ENCODE results near the gene GLYATL2. TPM values are rescaled to one million over a fixed set of nuclear protein-coding genes. Genes with fewer than 3 reads are reported as not detected.

The GLYATL2 gene, protein sequence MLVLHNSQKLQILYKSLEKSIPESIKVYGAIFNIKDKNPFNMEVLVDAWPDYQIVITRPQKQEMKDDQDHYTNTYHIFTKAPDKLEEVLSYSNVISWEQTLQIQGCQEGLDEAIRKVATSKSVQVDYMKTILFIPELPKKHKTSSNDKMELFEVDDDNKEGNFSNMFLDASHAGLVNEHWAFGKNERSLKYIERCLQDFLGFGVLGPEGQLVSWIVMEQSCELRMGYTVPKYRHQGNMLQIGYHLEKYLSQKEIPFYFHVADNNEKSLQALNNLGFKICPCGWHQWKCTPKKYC
- polyA plus RNA-seq, result under 1 TPM; 0.13 to 0.16 TPM

GRCh38 chr11:58844361-58845005 lies at the start of gene GLYATL2:
GLYATL2 (minus strand) TSS chr11:58844704; CDS start chr11:58839612, 5,092 bp downstream.
- 22% methylated on average over 3 of the region's 3 CpGs for WGBS, 2 donors
- H3K4me1 ChIP-seq (ENCODE audit: control insufficient read depth in 2 of 2, insufficient read depth in 2 of 2, low read length in 1 of 2), result no peaks in the 10 kb centered on the region
- no peaks in the 10 kb centered on the region for H3K36me3 ChIP-seq (ENCODE audit: control insufficient read depth in 2 of 2, insufficient read depth in 2 of 2, low read length in 1 of 2)
- no peak within 1 kb of the TSS for H3K27ac ChIP-seq (ENCODE audit: low read depth in 2 of 2, low read length in 1 of 2)
- no peaks in the 10 kb centered on the region for H3K9me3 ChIP-seq (ENCODE audit: control insufficient read depth in 2 of 2, insufficient read depth in 1 of 2, low read depth in 1 of 2, low read length in 1 of 2)
- H3K4me3 ChIP-seq (ENCODE audit: low read depth in 1 of 2, low read length in 2 of 2), result no peak within 1 kb of the TSS
- no peaks in the 10 kb centered on the region for H3K27me3 ChIP-seq (ENCODE audit: control insufficient read depth in 1 of 2, insufficient read depth in 2 of 2, low read length in 2 of 2)

DNA sequence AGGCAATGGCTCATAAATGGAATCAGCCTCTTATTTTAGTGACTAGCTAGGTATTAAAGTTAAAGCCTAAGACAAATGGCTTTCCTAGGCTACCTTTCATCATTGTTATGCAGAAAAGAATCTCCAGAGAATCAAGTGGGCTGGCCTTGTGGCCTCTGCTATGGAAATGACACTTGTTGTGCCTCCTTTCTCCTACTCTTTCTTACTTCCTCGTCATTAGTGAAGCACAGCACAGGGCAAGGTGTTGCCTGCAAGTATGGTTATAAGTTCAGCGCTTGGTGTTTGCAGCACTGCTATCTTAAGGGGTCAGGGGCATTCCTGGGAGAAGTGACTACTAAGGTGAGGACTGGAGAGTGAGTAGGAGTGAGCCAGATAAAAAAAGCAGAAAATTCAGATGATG lies 49.4 kb upstream of the GLYATL2 start:
- Histone ChIP-seq H3K36me3 (ENCODE audit: control insufficient read depth in 2 of 2, insufficient read depth in 2 of 2, low read length in 1 of 2) (no peaks in the 10 kb centered on the region), H3K27me3 (ENCODE audit: control insufficient read depth in 1 of 2, insufficient read depth in 2 of 2, low read length in 2 of 2) (no peaks in the 10 kb centered on the region), H3K27ac (ENCODE audit: low read depth in 2 of 2, low read length in 1 of 2) (no peak overlapping the region), H3K4me1 (ENCODE audit: control insufficient read depth in 2 of 2, insufficient read depth in 2 of 2, low read length in 1 of 2) (no peaks in the 10 kb centered on the region), H3K9me3 (ENCODE audit: control insufficient read depth in 2 of 2, insufficient read depth in 1 of 2, low read depth in 1 of 2, low read length in 1 of 2) (no peaks in the 10 kb centered on the region), H3K4me3 (ENCODE audit: low read depth in 1 of 2, low read length in 2 of 2) (no peak overlapping the region)
- WGBS, 2 donors, result 67 to 91% methylated on average over 2 of the region's 2 CpGs

GRCh38 chr11:58888579-58888978 lies 44.1 kb upstream of the GLYATL2 start:
- Histone ChIP-seq H3K36me3 (ENCODE audit: control insufficient read depth in 2 of 2, insufficient read depth in 2 of 2, low read length in 1 of 2) (no peaks in the 10 kb centered on the region), H3K4me1 (ENCODE audit: control insufficient read depth in 2 of 2, insufficient read depth in 2 of 2, low read length in 1 of 2) (no peaks in the 10 kb centered on the region), H3K27ac (ENCODE audit: low read depth in 2 of 2, low read length in 1 of 2) (no peak overlapping the region), H3K4me3 (ENCODE audit: low read depth in 1 of 2, low read length in 2 of 2) (no peak overlapping the region), H3K27me3 (ENCODE audit: control insufficient read depth in 1 of 2, insufficient read depth in 2 of 2, low read length in 2 of 2) (no peaks in the 10 kb centered on the region), H3K9me3 (ENCODE audit: control insufficient read depth in 2 of 2, insufficient read depth in 1 of 2, low read depth in 1 of 2, low read length in 1 of 2) (no peaks in the 10 kb centered on the region)

- Histone ChIP-seq H3K36me3 (ENCODE audit: control insufficient read depth in 2 of 2, insufficient read depth in 2 of 2, low read length in 1 of 2) (no peaks in the 10 kb centered on the region), H3K4me3 (ENCODE audit: low read depth in 1 of 2, low read length in 2 of 2) (no peak overlapping the region), H3K27ac (ENCODE audit: low read depth in 2 of 2, low read length in 1 of 2) (no peak overlapping the region), H3K4me1 (ENCODE audit: control insufficient read depth in 2 of 2, insufficient read depth in 2 of 2, low read length in 1 of 2) (no peaks in the 10 kb centered on the region), H3K9me3 (ENCODE audit: control insufficient read depth in 2 of 2, insufficient read depth in 1 of 2, low read depth in 1 of 2, low read length in 1 of 2) (no peaks in the 10 kb centered on the region), H3K27me3 (ENCODE audit: control insufficient read depth in 1 of 2, insufficient read depth in 2 of 2, low read length in 2 of 2) (no peaks in the 10 kb centered on the region)
- WGBS, 2 donors, result 81 to 100% methylated on average over 1 of the region's 1 CpG
Observed at GRCh38 chr11:58887452-58887851, 42.9 kb upstream of the GLYATL2 start.

DNA sequence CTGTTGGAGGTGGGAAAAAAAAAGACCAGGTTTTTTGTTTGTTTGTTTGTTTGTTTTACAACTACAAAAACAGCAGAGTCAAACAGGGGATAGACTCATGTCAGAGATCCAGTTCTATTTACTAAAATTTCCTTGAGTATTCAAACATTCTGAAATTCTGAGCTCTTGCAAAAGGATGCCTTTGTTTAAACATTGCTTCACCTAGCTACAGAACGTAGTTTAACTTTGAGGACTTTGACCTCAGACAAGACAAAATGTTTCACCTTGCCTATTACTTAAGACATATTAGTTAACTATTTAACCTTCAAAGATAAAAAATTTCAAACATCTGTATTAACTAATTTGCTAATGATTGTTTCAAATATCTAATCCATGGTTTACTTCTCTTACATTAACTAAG lies 36.1 kb upstream of the GLYATL2 start:
- Histone ChIP-seq H3K27me3 (ENCODE audit: control insufficient read depth in 1 of 2, insufficient read depth in 2 of 2, low read length in 2 of 2) (no peaks in the 10 kb centered on the region), H3K9me3 (ENCODE audit: control insufficient read depth in 2 of 2, insufficient read depth in 1 of 2, low read depth in 1 of 2, low read length in 1 of 2) (no peaks in the 10 kb centered on the region), H3K4me1 (ENCODE audit: control insufficient read depth in 2 of 2, insufficient read depth in 2 of 2, low read length in 1 of 2) (no peaks in the 10 kb centered on the region), H3K27ac (ENCODE audit: low read depth in 2 of 2, low read length in 1 of 2) (no peak overlapping the region), H3K36me3 (ENCODE audit: control insufficient read depth in 2 of 2, insufficient read depth in 2 of 2, low read length in 1 of 2) (no peaks in the 10 kb centered on the region), H3K4me3 (ENCODE audit: low read depth in 1 of 2, low read length in 2 of 2) (no peak overlapping the region)
- WGBS, 2 donors, result 49 to 58% methylated on average over 1 of the region's 1 CpG

DNA sequence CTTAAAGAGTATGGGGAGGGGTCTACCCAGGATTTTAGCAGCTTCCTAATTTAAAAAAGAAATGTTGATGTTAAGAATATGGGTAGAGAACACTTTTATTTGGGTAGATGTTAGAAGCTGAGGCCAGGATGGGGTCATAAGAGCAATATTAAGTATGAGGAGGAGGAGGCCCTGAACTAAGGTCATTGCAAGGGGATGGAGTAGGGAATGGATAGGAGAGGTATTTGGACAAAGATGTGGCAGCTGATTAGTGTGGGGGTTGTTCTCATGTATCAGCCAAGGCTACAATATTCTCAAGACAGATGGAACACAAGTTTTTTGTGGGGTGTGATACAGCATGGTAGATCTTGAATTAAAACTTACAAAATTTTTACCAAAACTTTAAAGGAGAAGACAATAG lies 35.7 kb upstream of the GLYATL2 start:
- Histone ChIP-seq H3K27ac (ENCODE audit: low read depth in 2 of 2, low read length in 1 of 2) (no peak overlapping the region), H3K9me3 (ENCODE audit: control insufficient read depth in 2 of 2, insufficient read depth in 1 of 2, low read depth in 1 of 2, low read length in 1 of 2) (no peaks in the 10 kb centered on the region), H3K4me3 (ENCODE audit: low read depth in 1 of 2, low read length in 2 of 2) (no peak overlapping the region), H3K27me3 (ENCODE audit: control insufficient read depth in 1 of 2, insufficient read depth in 2 of 2, low read length in 2 of 2) (no peaks in the 10 kb centered on the region), H3K36me3 (ENCODE audit: control insufficient read depth in 2 of 2, insufficient read depth in 2 of 2, low read length in 1 of 2) (no peaks in the 10 kb centered on the region), H3K4me1 (ENCODE audit: control insufficient read depth in 2 of 2, insufficient read depth in 2 of 2, low read length in 1 of 2) (no peaks in the 10 kb centered on the region)

DNA sequence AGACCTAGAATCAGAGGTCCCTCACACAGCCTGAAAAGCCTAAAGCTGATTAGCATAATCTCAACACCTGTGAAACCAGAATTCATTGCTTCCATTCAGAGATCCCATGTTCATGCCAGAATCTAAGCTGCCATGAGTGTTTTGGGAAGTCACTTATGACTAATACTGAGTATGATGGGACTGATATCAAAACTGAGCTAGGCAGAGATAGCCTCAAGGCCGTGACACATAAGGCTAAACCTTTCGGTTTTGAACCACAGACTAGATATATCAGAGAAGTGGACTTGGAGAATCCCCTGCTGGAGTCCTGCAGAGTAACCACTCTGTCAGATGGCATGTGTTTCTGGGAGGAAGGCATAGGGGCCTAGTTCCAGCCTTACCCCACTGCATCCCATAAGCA lies 23.1 kb upstream of the GLYATL2 start:
- H3K4me1 ChIP-seq (ENCODE audit: control insufficient read depth in 2 of 2, insufficient read depth in 2 of 2, low read length in 1 of 2), result no peaks in the 10 kb centered on the region
- peaks cover 0 to 8% of the 10 kb centered on the region in 2 donors for H3K9me3 ChIP-seq (ENCODE audit: control insufficient read depth in 2 of 2, insufficient read depth in 1 of 2, low read depth in 1 of 2, low read length in 1 of 2)
- H3K27me3 ChIP-seq (ENCODE audit: control insufficient read depth in 1 of 2, insufficient read depth in 2 of 2, low read length in 2 of 2), result no peaks in the 10 kb centered on the region
- no peaks in the 10 kb centered on the region for H3K36me3 ChIP-seq (ENCODE audit: control insufficient read depth in 2 of 2, insufficient read depth in 2 of 2, low read length in 1 of 2)
- 80% methylated on average over 2 of the region's 2 CpGs for WGBS, 2 donors
- H3K4me3 ChIP-seq (ENCODE audit: low read depth in 1 of 2, low read length in 2 of 2), result no peak overlapping the region
- H3K27ac ChIP-seq (ENCODE audit: low read depth in 2 of 2, low read length in 1 of 2), result no peak overlapping the region

GRCh38 chr11:58866788-58867187 lies 22.3 kb upstream of the GLYATL2 start:
- Histone ChIP-seq H3K4me3 (ENCODE audit: low read depth in 1 of 2, low read length in 2 of 2) (no peak overlapping the region), H3K36me3 (ENCODE audit: control insufficient read depth in 2 of 2, insufficient read depth in 2 of 2, low read length in 1 of 2) (no peaks in the 10 kb centered on the region), H3K27me3 (ENCODE audit: control insufficient read depth in 1 of 2, insufficient read depth in 2 of 2, low read length in 2 of 2) (no peaks in the 10 kb centered on the region), H3K4me1 (ENCODE audit: control insufficient read depth in 2 of 2, insufficient read depth in 2 of 2, low read length in 1 of 2) (no peaks in the 10 kb centered on the region), H3K27ac (ENCODE audit: low read depth in 2 of 2, low read length in 1 of 2) (no peak overlapping the region), H3K9me3 (ENCODE audit: control insufficient read depth in 2 of 2, insufficient read depth in 1 of 2, low read depth in 1 of 2, low read length in 1 of 2) (peaks cover 0 to 8% of the 10 kb centered on the region in 2 donors)
- WGBS, 2 donors, result 85 to 95% methylated on average over 1 of the region's 1 CpG

GRCh38 chr11:58864335-58864734 lies 19.8 kb upstream of the GLYATL2 start:
- Histone ChIP-seq H3K9me3 (ENCODE audit: control insufficient read depth in 2 of 2, insufficient read depth in 1 of 2, low read depth in 1 of 2, low read length in 1 of 2) (peaks cover 0 to 8% of the 10 kb centered on the region in 2 donors), H3K4me1 (ENCODE audit: control insufficient read depth in 2 of 2, insufficient read depth in 2 of 2, low read length in 1 of 2) (no peaks in the 10 kb centered on the region), H3K27me3 (ENCODE audit: control insufficient read depth in 1 of 2, insufficient read depth in 2 of 2, low read length in 2 of 2) (no peaks in the 10 kb centered on the region), H3K36me3 (ENCODE audit: control insufficient read depth in 2 of 2, insufficient read depth in 2 of 2, low read length in 1 of 2) (no peaks in the 10 kb centered on the region), H3K27ac (ENCODE audit: low read depth in 2 of 2, low read length in 1 of 2) (no peak overlapping the region), H3K4me3 (ENCODE audit: low read depth in 1 of 2, low read length in 2 of 2) (no peak overlapping the region)
- WGBS, 2 donors, result 0 to 32% methylated on average over 1 of the region's 1 CpG

- no peaks in the 10 kb centered on the region for H3K4me1 ChIP-seq (ENCODE audit: control insufficient read depth in 2 of 2, insufficient read depth in 2 of 2, low read length in 1 of 2)
- WGBS, 2 donors, result 54 to 56% methylated on average over 1 of the region's 1 CpG
- no peak overlapping the region for H3K4me3 ChIP-seq (ENCODE audit: low read depth in 1 of 2, low read length in 2 of 2)
- no peaks in the 10 kb centered on the region for H3K27me3 ChIP-seq (ENCODE audit: control insufficient read depth in 1 of 2, insufficient read depth in 2 of 2, low read length in 2 of 2)
- peaks cover 0 to 8% of the 10 kb centered on the region in 2 donors for H3K9me3 ChIP-seq (ENCODE audit: control insufficient read depth in 2 of 2, insufficient read depth in 1 of 2, low read depth in 1 of 2, low read length in 1 of 2)
- H3K27ac ChIP-seq (ENCODE audit: low read depth in 2 of 2, low read length in 1 of 2), result no peak overlapping the region
- H3K36me3 ChIP-seq (ENCODE audit: control insufficient read depth in 2 of 2, insufficient read depth in 2 of 2, low read length in 1 of 2), result no peaks in the 10 kb centered on the region
Observed at GRCh38 chr11:58863697-58864096, 19.2 kb upstream of the GLYATL2 start.
